Naive thymus-derived CD4-positive, alpha-beta T cell (primary cell): ENCODE measurements around the gene PTGES2. TPM values are rescaled to one million over a fixed set of nuclear protein-coding genes. Genes with fewer than 3 reads are reported as not detected.
"Not testable (repeated sequence)": the region's sequence is repeated elsewhere in the genome, so short reads cannot be mapped to it uniquely, and the experiment has no call there.

ENCODE experiments used
- ATAC-seq: fragments of 150-1000 bp; cut with Tn5 transposase; 2 replicates; pipeline ENCODE4 v1.10.0; 2021; ENCODE audit warnings: mild to moderate bottlenecking, moderate library complexity
- CTCF ChIA-PET: fragments of 350-600 bp; sonication (Branson Sonifier 250); formaldehyde crosslinking; loops from one replicate; lab custom pipeline; 2021; ENCODE audit warnings: antibody characterized with exemption; lab: Charles Lee
- POLR2A ChIA-PET: fragments of 350-600 bp; sonication (Branson Sonifier 250); formaldehyde crosslinking; loops from one replicate; lab custom pipeline; 2021; ENCODE audit warnings: antibody characterized with exemption, inconsistent platforms; lab: Charles Lee
- DNase-seq, 9 donors: peaks; one replicate each; pipeline versions ENCODE4 v3.0.0 to v3.0.0-alpha.2; 2020 to 2022; ENCODE audit warnings: mixed read lengths in 1 of 9
- H3K27ac ChIP-seq: one replicate; pipeline ENCODE4 v1.7.0; 2013; ENCODE audit warnings: mild to moderate bottlenecking, low read depth, low read length, moderate library complexity
- H3K27me3 ChIP-seq, 2 donors: one replicate each; pipeline ENCODE4 v1.7.0; 2013; ENCODE audit warnings: low read length in 2 of 2, mild to moderate bottlenecking in 2 of 2, moderate library complexity in 2 of 2; ENCODE audit not compliant: control insufficient read depth in 2 of 2, insufficient read depth in 2 of 2
- H3K36me3 ChIP-seq, 3 experiments: 1 replicate in 2 of 3; 2 replicates in 1 of 3; pipeline ENCODE4 v1.7.0; 2013; ENCODE audit warnings: low read length in 3 of 3, mild to moderate bottlenecking in 3 of 3, moderate library complexity in 1 of 3; ENCODE audit not compliant: insufficient read depth in 3 of 3, control insufficient read depth in 2 of 3
- H3K4me1 ChIP-seq, 2 donors: one replicate each; pipeline ENCODE4 v1.7.0; 2013; ENCODE audit warnings: low read length in 2 of 2, mild to moderate bottlenecking in 2 of 2, moderate library complexity in 1 of 2; ENCODE audit not compliant: control insufficient read depth in 2 of 2, insufficient read depth in 2 of 2
- H3K4me3 ChIP-seq: 2 replicates; pipeline ENCODE4 v1.7.0; 2013; ENCODE audit warnings: mild to moderate bottlenecking, low read length
- H3K9me3 ChIP-seq, 3 experiments: 1 replicate in 2 of 3; 2 replicates in 1 of 3; pipeline ENCODE4 v1.7.0; 2013; ENCODE audit warnings: low read length in 3 of 3; ENCODE audit not compliant: control insufficient read depth in 2 of 3
- H3K27ac Mint-ChIP-seq, 9 donors: one replicate each; pipeline ENCODE4 v1.8.0; 2020 to 2022; ENCODE audit warnings: mixed read lengths in 9 of 9, mild to moderate bottlenecking in 8 of 9, moderate library complexity in 5 of 9, inconsistent platforms in 2 of 9
- H3K27me3 Mint-ChIP-seq, 5 donors: one replicate each; pipeline ENCODE4 v1.8.0; 2021 to 2022; ENCODE audit warnings: mixed read lengths in 5 of 5, mild to moderate bottlenecking in 1 of 5
- H3K36me3 Mint-ChIP-seq, 5 donors: one replicate each; pipeline ENCODE4 v1.8.0; 2020 to 2022; ENCODE audit warnings: mixed read lengths in 5 of 5, mild to moderate bottlenecking in 3 of 5, inconsistent platforms in 1 of 5
- H3K4me1 Mint-ChIP-seq, 7 donors: one replicate each; pipeline ENCODE4 v1.8.0; 2020 to 2022; ENCODE audit warnings: mixed read lengths in 7 of 7, mild to moderate bottlenecking in 3 of 7, inconsistent platforms in 1 of 7
- H3K4me3 Mint-ChIP-seq, 10 donors: one replicate each; pipeline ENCODE4 v1.8.0; 2020 to 2022; ENCODE audit warnings: mild to moderate bottlenecking in 10 of 10, mixed read lengths in 10 of 10, moderate library complexity in 6 of 10, inconsistent platforms in 2 of 10
- H3K9me3 Mint-ChIP-seq, 11 donors: one replicate each; pipeline ENCODE4 v1.8.0; 2020 to 2022; ENCODE audit warnings: mixed read lengths in 11 of 11, mild to moderate bottlenecking in 4 of 11, inconsistent platforms in 1 of 11, moderate library complexity in 1 of 11
- intact Hi-C, 2 donors: fragments of 100-400 bp; cut with micrococcal nuclease; formaldehyde crosslinking; loops; one replicate each; pipeline ENCODE4 v1.15.1; 2023
- polyA plus RNA-seq, 2 donors: library from polyadenylated mRNA; unstranded; fragments of 300-500 nt; fragmentation: Illumina TruSeq; gene quantifications; one replicate each; pipeline ENCODE4 v1.2.3, GENCODE V29; 2021
- total RNA-seq, 6 experiments: library from RNA in 5 of 6; stranded (reverse) in 5 of 6; gene quantifications; 1 replicate in 5 of 6; 2 replicates in 1 of 6; pipeline ENCODE4 v1.2.3 and lab custom pipeline; 2021 to 2026

PTGES2 gene
- total and polyA plus RNA-seq, 7 experiments from 2014 or later = 32.3 to 70.8 (median 60.8) TPM

DNA sequence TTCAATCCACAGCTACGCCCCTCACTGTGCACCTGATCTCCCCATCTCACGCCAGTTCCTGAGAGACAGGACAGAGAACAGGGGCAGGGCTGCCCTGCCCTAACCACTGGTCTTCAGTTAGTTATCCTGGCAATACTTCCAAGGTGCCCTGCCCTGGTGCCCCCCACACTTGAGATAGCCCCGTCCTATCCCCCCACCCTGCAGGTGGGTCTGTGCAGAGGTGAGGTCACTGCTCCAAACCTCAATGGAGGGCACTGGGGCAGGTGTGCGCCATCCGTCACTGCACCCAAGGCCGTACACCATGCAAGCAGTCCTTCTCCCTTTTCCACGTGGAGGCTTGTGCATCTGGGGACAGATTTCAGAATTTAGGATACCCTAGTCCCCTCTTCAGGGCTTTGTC is 3.1 kb upstream of the PTGES2 start:
- H3K27ac Mint-ChIP-seq, POLR2A ChIA-PET, H3K27ac ChIP-seq, intact Hi-C loops, ATAC-seq, H3K36me3 ChIP-seq, H3K9me3 Mint-ChIP-seq, DNase-seq, H3K27me3 ChIP-seq, H3K9me3 ChIP-seq, H3K36me3 Mint-ChIP-seq, CTCF ChIA-PET, H3K4me3 ChIP-seq: not testable (repeated sequence)
- H3K4me3 Mint-ChIP-seq = peak overlapping the region in 1 of 10 donors; percentile 97
- H3K4me1 Mint-ChIP-seq = peaks cover 18 to 37% (median 32%) of the 10 kb centered on the region in 7 donors
- H3K27me3 Mint-ChIP-seq = peaks cover 0 to 47% (median 8%) of the 10 kb centered on the region in 5 donors
- peaks cover 13 to 15% of the 10 kb centered on the region in 2 donors for H3K4me1 ChIP-seq

DNA sequence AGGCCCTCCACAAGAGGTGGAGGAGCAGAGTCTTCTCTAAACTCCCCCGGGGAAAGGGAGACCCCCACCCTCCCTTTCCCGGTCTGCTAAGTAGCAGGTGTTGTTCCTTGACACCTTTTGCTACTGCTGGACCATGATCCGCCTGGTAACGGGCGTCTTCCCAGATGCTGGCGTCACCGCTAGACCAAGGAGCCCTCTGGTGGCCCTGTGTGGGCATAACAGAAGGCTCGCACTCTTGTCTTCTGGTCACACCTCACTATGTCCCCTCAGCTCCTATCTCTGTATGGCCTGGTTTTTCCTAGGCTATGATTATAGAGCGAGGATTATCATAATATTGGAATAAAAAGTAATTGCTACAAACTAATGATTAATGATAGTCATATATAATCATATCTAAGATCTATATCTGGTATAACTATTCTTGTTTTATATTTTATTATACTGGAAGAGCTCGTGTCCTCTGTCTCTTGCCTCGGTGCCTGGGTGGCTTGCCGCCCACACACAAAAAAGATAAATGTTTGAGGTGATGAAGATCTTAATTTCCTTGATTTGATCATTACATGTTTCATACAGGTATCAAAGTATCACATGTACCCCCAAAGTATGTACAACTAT is 2.6 kb upstream of the PTGES2 start:
- H3K27ac Mint-ChIP-seq = peak overlapping the region in 4 of 9 donors; percentile 62 to 83 (median 78)

DNA sequence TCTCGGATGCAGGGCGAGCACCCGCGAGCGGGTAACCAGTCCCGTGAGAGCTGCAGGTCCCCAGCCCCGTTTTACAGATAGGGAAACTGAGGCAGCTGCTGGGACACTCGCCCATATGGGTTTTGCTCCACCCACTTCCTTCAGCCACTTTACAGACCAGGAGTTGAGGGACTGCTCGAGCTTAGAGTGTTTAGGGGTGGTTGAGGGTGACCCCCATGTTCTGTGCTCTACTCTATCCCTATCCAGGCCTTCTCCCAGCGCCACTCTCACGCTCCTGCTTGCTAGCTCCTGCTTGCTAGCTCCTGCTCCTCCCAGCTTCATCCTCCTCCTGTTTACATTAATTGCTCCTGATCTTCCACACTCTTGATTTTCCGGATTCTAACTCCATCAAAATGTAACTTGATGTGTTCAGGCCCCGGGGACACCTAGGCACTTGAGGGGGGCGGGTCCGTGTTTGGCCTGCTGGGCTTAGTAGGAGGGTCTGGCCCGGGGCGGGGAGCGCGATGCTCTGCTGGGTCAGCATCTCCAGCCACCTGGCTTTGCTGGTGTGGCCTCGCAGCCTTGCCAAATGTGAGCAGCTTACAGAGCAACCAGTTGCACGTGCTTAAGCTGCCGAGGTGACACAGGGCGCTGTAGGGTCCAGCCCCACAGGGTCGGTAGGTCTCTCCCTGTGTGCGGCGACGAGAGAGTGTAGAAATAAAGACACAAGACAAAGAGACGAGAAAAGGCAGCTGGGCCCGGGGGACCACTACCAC is 1.5 kb upstream of the PTGES2 start:
- DNase-seq = no peak
- Histone ChIP-seq H3K4me3 (peak overlapping the region; percentile 99), H3K9me3 (no peaks in the 10 kb centered on the region), H3K36me3 (peaks cover 0 to 20% (median 0%) of the 10 kb centered on the region in 3 experiments), H3K27me3 (no peaks in the 10 kb centered on the region), H3K27ac (peak overlapping the region; percentile 98), H3K4me1 (peaks cover 16 to 20% of the 10 kb centered on the region in 2 donors)
- Mint-ChIP-seq H3K4me3 (peak overlapping the region; percentile 93 to 99 (median 98)), H3K4me1 (peaks cover 22 to 44% (median 40%) of the 10 kb centered on the region in 7 donors), H3K36me3 (no peaks in the 10 kb centered on the region), H3K9me3 (peaks cover 0 to 4% (median 0%) of the 10 kb centered on the region in 11 donors), H3K27me3 (peaks cover 0 to 32% (median 8%) of the 10 kb centered on the region in 5 donors), H3K27ac (peak overlapping the region; percentile 74 to 100 (median 97))
- no peak for ATAC-seq
- POLR2A ChIA-PET = interaction anchor here (0.9 to 3.0 kb wide), 8 partner anchors 11 to 147 kb away, joined by 3 to 27 read pairs (median 4); partner anchors contain the start of genes BBLN, CIZ1, GOLGA2 and SWI5
- CTCF ChIA-PET = interaction anchor here (0.6 to 1.7 kb wide), 7 partner anchors 9 to 63 kb away, joined by 3 to 13 read pairs (median 4); no protein-coding TSS in a partner anchor
- intact Hi-C loops = loop anchor here (1.0 to 10.0 kb wide), 16 partner anchors 12 to 1142 kb away; partner anchors contain the start of genes BBLN (in 2 of the 2), PTRH1 (in 2 of the 2), CIZ1 (in 1 of the 2) and COQ4 (in 1 of the 2)

More for the DNA sequence above, 2.6 kb upstream of the PTGES2 start:
- CTCF ChIA-PET, H3K27ac ChIP-seq, H3K9me3 Mint-ChIP-seq, H3K36me3 Mint-ChIP-seq, H3K4me3 ChIP-seq, ATAC-seq, H3K27me3 ChIP-seq, H3K9me3 ChIP-seq: not testable (repeated sequence)
- peaks cover 16 to 19% of the 10 kb centered on the region in 2 donors for H3K4me1 ChIP-seq
- H3K36me3 ChIP-seq = peaks cover 0 to 10% (median 0%) of the 10 kb centered on the region in 3 experiments
- peak in 5 of 9 donors; percentile 30 to 54 (median 36) for DNase-seq
- intact Hi-C loops = loop anchor here (2.0 to 10.0 kb wide), 7 partner anchors 61 to 1143 kb away; partner anchors contain the start of genes CIZ1 (in 1 of the 2), COQ4 (in 1 of the 2), DPM2 (in 1 of the 2) and SH2D3C (in 1 of the 2)
- H3K4me3 Mint-ChIP-seq = peak overlapping the region; percentile 57 to 99 (median 96)
- POLR2A ChIA-PET = interaction anchor here (1.1 to 3.0 kb wide), 2 partner anchors 11 to 28 kb away, joined by 3 to 27 read pairs; partner anchors contain the start of gene BBLN
- peaks cover 0 to 41% (median 8%) of the 10 kb centered on the region in 5 donors for H3K27me3 Mint-ChIP-seq
- peaks cover 20 to 40% (median 36%) of the 10 kb centered on the region in 7 donors for H3K4me1 Mint-ChIP-seq

DNA sequence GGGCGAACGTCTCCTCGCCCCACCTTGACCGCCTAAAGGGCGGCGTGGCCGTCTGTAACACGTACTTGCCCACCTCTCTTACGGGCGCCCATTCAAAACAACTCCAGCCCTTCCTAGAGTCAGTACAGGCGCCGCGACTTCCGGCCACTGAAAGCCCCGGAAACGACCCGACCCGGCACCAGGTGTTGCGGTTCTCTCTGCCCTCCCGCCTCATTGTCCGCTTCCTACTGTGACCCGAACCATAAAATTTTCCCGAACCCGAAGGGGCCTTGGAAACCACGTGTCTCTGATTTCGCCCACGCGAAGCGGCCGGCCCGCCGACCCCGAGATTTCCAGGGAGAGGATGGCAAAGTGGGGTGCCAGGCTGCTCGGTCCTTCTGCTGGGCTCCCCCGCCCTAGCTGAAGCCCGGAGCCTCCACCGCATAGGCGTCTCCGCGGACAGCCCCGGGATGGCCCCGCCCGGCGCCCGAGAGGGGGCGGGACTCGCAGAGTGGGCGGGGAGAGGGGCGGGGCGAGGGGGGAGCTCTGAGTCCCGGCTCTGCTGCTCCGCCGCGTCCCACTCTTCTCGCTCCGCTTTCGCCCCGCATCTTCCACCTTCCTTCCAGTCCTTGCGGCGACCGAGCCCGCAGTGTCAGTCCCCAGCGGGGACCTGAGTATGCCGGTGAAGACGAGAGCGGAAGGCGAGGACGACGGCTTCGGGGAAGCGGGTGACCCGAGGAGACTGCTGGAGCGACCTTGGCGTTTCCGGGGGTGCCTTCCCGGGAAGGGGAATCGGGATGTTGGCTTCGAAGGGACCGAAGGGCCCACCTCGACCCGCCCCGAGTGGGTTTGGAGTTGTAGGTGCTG is 684 bp upstream of the PTGES2 start:
- Mint-ChIP-seq H3K27me3 (peaks cover 0 to 24% (median 3%) of the 10 kb centered on the region in 5 donors), H3K9me3 (peaks cover 0 to 4% (median 0%) of the 10 kb centered on the region in 11 donors), H3K27ac (peak overlapping the region; percentile 97 to 100 (median 99)), H3K36me3 (peaks cover 0 to 4% (median 0%) of the 10 kb centered on the region in 5 donors), H3K4me1 (peaks cover 22 to 44% (median 35%) of the 10 kb centered on the region in 7 donors), H3K4me3 (peak overlapping the region; percentile 93 to 99 (median 98))
- DNase-seq (peak; percentile 81 to 96 (median 93)), ATAC-seq (peak; percentile 89)
- ChIA-PET CTCF (interaction anchor here (0.6 to 1.7 kb wide), 7 partner anchors 8 to 79 kb away, joined by 3 to 13 read pairs (median 4); no protein-coding TSS in a partner anchor), POLR2A (interaction anchor here (0.9 to 3.0 kb wide), 7 partner anchors 11 to 148 kb away, joined by 3 to 27 read pairs (median 5); partner anchors contain the start of genes BBLN, CIZ1, GOLGA2 and SWI5)
- H3K4me3 ChIP-seq = peak overlapping the region; percentile 99
- intact Hi-C loops = loop anchor here (1.0 to 10.0 kb wide), 18 partner anchors 11 to 1141 kb away; partner anchors contain the start of genes BBLN (in 2 of the 2), CIZ1 (in 2 of the 2), PTRH1 (in 2 of the 2) and COQ4 (in 1 of the 2)
- H3K36me3 ChIP-seq = peaks cover 0 to 28% (median 0%) of the 10 kb centered on the region in 3 experiments
- no peaks in the 10 kb centered on the region for H3K9me3 ChIP-seq
- H3K27ac ChIP-seq = peak overlapping the region; percentile 98
- H3K4me1 ChIP-seq = peaks cover 16 to 20% of the 10 kb centered on the region in 2 donors
- no peaks in the 10 kb centered on the region for H3K27me3 ChIP-seq

DNA sequence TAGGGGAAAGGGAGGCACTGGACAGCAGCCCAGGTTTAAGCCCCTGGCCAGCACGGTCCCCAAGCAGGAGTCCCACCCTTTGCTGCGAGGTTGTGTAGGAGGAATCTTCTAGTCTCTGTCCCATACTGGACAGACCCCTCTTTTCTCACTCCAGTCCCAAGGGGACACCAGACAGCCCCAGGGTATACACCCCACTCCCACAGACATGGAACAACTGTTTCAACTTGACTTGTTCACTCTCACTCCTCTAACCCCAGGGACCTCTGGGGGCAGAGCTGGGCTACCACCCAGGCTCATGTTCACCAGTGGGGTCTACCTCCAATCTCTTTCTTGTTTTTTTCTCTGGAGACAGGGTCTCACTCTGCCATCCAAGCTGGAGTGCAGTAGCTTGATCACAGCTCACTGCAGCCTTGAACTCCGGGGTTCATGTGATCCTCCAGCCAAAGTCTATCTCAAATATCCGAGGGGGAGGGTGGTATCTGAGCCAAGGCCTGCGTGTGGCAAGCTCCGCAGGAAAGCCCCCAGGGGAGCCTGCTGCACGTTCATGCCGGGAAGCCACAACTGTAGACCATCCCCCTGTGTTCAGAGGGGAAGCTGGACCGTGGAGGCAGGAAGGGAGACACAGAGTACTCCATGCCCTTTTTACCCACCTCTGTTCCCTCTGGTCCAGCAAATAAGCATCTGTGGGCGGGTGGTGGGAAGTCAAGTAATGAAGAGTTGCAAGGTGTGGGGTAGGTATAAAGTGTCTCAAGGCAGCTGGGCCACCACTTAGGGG is 1.8 kb downstream of the PTGES2 start:
- Mint-ChIP-seq H3K36me3 (peaks cover 0 to 4% (median 0%) of the 10 kb centered on the region in 5 donors), H3K27me3 (peaks cover 0 to 6% (median 0%) of the 10 kb centered on the region in 5 donors), H3K4me1 (peaks cover 22 to 44% (median 32%) of the 10 kb centered on the region in 7 donors), H3K27ac (peak overlapping the region; percentile 8 to 89 (median 73)), H3K9me3 (peaks cover 0 to 4% (median 0%) of the 10 kb centered on the region in 11 donors), H3K4me3 (peak overlapping the region; percentile 75 to 95 (median 82))
- ChIA-PET CTCF (interaction anchor here (0.5 to 1.5 kb wide), 3 partner anchors 9 to 216 kb away, joined by 3 to 5 read pairs (median 4); partner anchors contain the start of gene PIP5KL1), POLR2A (interaction anchor here (1.0 to 1.4 kb wide), 2 partner anchors 65 to 170 kb away, joined by 3 read pairs; no protein-coding TSS in a partner anchor)
- intact Hi-C loops = loop anchor here (2.0 to 10.0 kb wide), 4 partner anchors 57 to 1138 kb away; partner anchors contain the start of genes DPM2 (in 1 of the 2), SH2D3C (in 1 of the 2) and SLC25A25 (in 1 of the 2)
- Histone ChIP-seq H3K36me3 (peaks cover 0 to 52% (median 0%) of the 10 kb centered on the region in 3 experiments), H3K27ac (peak overlapping the region; percentile 10), H3K4me3 (no peak overlapping the region), H3K27me3 (no peaks in the 10 kb centered on the region), H3K4me1 (peaks cover 16 to 20% of the 10 kb centered on the region in 2 donors), H3K9me3 (no peaks in the 10 kb centered on the region)
- ATAC-seq (no peak), DNase-seq (no peak)
